Muscle layer of colon (tissue), 2 donors: ENCODE data around the gene NCOA5.

Experiments
- H3K27ac ChIP-seq: one replicate; pipeline ENCODE4 v1.7.0; 2013; ENCODE audit warnings: low read depth, mild to moderate bottlenecking, low read length, moderate library complexity
- H3K27me3 ChIP-seq, 2 donors: one replicate each; pipeline ENCODE4 v1.7.0; 2013; ENCODE audit warnings: low read length in 2 of 2, mild to moderate bottlenecking in 2 of 2; ENCODE audit not compliant: insufficient read depth in 2 of 2, control insufficient read depth in 1 of 2
- H3K36me3 ChIP-seq: one replicate; pipeline ENCODE4 v1.7.0; 2013; ENCODE audit warnings: mild to moderate bottlenecking, low read length; ENCODE audit not compliant: insufficient read depth
- H3K4me1 ChIP-seq: one replicate; pipeline ENCODE4 v1.7.0; 2013; ENCODE audit warnings: mild to moderate bottlenecking, low read length; ENCODE audit not compliant: insufficient read depth
- H3K4me3 ChIP-seq, 2 donors: one replicate each; pipeline ENCODE4 v1.7.0; 2013; ENCODE audit warnings: low read length in 2 of 2, low read depth in 1 of 2, mild to moderate bottlenecking in 1 of 2, moderate library complexity in 1 of 2
- H3K9ac ChIP-seq: one replicate; pipeline ENCODE4 v1.7.0; 2013; ENCODE audit warnings: low read length
- H3K9me3 ChIP-seq: one replicate; pipeline ENCODE4 v1.7.0; 2013; ENCODE audit warnings: mild to moderate bottlenecking, low read length
- donor health status: abdominal sarcoma.
- donor health status: Adenocarcinoma of cecum.

The NCOA5 gene

DNA sequence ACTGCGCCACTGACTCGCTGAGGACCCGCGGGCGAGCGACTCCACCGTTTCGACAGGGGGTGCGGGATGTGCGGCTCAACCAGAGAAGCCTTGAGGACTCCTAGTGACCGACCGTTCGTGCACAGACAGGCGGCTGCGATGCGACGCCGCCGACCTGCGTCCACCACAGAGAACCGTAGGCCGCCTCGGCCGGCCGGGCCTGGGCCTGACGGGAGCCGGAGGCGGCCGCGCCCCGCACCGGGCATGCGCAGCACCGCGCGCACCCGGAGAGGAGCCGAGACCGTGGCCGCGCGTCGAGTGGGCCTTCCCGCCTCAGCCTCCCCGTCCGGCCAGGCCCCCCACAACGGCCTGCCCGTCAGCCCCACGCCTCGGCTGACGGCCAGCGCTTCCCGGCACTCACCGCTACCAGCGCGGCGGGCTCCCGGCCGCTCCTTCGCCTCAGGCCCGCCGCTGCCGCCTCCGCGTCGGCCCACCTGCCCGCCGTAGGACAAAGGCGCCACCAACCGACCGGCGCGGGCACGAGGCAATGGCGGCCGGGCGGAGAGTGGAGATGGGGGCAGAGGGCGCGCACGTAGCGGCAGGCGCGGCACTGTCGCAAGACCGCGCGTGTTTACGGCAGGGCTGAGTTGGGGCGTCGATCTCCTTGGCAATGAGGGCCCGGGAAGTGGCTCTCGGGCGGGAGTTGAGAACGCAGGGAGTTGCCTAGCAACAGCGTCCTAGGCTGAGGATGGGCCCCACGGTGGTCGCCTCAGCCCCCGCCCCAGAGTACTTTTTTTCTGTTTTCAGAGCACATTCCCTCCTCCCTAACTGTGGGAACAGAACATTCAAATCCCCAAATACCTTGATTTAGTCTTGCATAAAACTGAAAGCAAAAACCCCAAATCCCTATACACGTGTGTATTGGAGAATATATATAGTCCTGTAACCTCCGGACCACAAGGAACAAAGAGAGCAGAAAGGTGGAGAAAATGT lies at the start of gene NCOA5:
Gene NCOA5 (minus strand): TSS at position 546 of the 972 bp plus-strand sequence. CDS start 10,538 bp downstream, outside the sequence.
- H3K4me3 ChIP-seq: peak within 1 kb of the TSS; percentile 52 to 77
- H3K9ac ChIP-seq: peak within 1 kb of the TSS; percentile 29
- H3K4me1 ChIP-seq: peaks cover 38% of the 10 kb centered on the region
- H3K27ac ChIP-seq: peak within 1 kb of the TSS; percentile 89
- H3K9me3 ChIP-seq: no peaks in the 10 kb centered on the region
- H3K36me3 ChIP-seq: no peaks in the 10 kb centered on the region
- H3K27me3 ChIP-seq: no peaks in the 10 kb centered on the region

DNA sequence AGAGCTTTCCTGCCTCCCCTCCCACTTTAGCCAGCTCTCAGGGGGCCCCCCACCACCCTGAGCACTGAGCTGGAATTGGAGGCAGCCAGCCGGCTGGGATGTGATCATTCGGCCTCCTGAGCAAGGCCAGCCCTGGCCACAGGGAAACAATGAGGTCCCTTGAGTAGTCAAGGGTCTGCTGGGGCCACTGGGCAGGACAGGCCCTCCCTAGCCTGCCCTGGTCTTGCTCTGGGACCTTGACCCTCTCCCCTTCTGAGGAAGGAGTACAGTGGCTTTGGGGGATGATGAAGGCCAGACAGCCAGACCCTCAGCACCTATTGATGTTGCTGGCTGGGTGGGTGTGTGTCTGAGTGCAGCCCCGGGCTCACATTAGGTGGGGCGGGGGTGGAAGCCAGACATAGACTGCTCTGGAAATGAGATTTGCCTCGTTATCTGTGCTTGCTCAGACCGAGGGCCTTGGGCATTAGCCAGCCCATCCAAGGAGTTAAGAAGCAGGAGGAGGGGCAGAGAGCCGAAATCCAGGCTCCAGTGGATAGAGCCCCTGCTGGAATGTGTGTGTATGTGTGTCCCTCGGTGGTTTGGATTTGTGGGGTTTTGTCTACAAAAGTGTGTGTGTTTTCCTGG lies 49.6 kb upstream of the NCOA5 start:
- H3K27ac ChIP-seq: no peak overlapping the region
- H3K4me3 ChIP-seq: no peak overlapping the region
- no peak overlapping the region for H3K9ac ChIP-seq
- peaks cover 16 to 48% of the 10 kb centered on the region in 2 donors for H3K27me3 ChIP-seq
- H3K4me1 ChIP-seq: no peaks in the 10 kb centered on the region
- no peaks in the 10 kb centered on the region for H3K9me3 ChIP-seq
- no peaks in the 10 kb centered on the region for H3K36me3 ChIP-seq

DNA sequence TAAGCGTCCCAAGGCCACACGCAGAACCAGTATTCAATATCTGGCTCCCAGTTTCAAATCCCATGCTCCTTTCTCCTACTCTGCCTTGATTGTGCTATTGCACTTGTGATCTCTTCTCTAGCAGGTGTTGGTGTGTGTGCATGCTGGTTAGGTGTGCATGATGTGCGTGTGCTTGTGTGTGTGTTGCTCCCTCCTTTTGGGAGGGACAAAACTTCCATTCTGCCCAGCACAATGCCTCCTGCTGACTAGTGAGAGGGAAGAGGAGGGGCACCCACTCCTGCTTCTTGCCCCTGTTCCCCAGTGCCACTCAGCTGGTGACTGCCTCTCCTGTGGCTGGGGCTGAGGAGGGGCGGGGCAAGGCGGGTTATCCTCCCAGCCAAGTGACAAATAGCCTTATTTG lies 48.1 kb upstream of the NCOA5 start:
- Histone ChIP-seq H3K4me3 (no peak overlapping the region), H3K9me3 (no peaks in the 10 kb centered on the region), H3K9ac (no peak overlapping the region), H3K36me3 (no peaks in the 10 kb centered on the region), H3K4me1 (no peaks in the 10 kb centered on the region), H3K27me3 (peaks cover 21 to 53% of the 10 kb centered on the region in 2 donors), H3K27ac (no peak overlapping the region)

DNA sequence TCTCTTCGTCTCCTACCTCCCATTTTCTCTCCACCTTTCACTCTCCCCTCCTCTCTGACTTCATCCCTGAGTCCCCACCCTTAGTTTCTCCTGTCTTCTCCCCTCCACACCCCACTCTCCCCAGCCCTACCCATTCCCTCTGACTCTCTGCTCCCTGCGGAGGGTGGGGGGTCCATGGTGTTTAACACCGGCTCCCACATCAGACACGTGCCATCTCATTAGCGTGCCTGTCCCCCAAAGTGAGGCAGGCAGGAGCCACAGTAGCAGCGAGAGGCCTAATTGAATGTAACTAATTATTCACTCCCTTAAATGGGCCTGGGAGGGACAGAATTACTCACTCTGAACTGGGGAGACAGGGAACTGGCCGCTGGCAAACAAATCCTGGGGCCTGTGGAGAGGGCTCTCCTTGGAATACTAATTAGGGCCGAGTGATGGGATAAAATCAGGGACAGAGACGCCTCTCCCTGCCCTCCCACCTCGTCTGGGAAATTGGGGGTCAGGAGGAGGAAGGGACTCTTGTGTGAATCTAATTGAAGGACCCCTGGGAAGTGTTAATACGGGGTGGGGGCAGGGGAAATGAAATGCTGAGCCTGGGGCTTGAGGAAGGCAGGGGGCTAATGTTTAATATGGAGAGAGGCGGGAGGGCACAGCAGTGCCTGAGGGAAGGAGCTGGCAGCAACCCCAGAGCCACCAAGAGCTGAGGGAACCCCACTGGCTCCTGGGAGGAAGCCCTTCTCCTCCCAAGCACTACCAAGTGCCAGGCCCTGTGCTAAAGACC lies 46.3 kb upstream of the NCOA5 start:
- Histone ChIP-seq H3K27ac (no peak overlapping the region), H3K27me3 (peaks cover 16 to 49% of the 10 kb centered on the region in 2 donors)

DNA sequence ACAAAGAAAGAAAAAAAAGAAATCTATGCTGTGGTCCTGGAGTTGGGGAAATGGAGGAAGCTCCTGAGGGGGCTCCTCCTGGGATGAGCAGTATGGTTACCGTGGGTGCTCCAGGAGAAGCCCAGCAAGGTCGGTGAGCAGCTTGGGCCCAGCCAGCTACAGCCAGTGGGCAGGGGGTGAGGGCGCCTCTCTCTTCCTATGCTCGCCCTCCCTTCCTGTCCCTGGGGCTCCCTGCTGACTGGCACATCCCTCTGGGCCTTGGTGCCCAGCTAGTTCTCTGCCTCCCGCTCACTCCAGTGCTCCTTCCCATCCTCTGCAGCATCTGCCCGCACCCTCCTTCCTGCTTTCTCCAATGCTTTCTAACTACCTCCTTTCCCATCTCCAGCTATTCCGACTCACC lies 45.0 kb upstream of the NCOA5 start:
- Histone ChIP-seq H3K36me3 (no peaks in the 10 kb centered on the region), H3K4me3 (no peak overlapping the region), H3K27me3 (peaks cover 10 to 41% of the 10 kb centered on the region in 2 donors), H3K9me3 (no peaks in the 10 kb centered on the region), H3K4me1 (no peaks in the 10 kb centered on the region), H3K27ac (no peak overlapping the region), H3K9ac (no peak overlapping the region)

More for the DNA sequence above, 46.3 kb upstream of the NCOA5 start:
- Histone ChIP-seq H3K36me3 (no peaks in the 10 kb centered on the region), H3K4me1 (no peaks in the 10 kb centered on the region), H3K9me3 (no peaks in the 10 kb centered on the region), H3K4me3 (no peak overlapping the region), H3K9ac (no peak overlapping the region)

DNA sequence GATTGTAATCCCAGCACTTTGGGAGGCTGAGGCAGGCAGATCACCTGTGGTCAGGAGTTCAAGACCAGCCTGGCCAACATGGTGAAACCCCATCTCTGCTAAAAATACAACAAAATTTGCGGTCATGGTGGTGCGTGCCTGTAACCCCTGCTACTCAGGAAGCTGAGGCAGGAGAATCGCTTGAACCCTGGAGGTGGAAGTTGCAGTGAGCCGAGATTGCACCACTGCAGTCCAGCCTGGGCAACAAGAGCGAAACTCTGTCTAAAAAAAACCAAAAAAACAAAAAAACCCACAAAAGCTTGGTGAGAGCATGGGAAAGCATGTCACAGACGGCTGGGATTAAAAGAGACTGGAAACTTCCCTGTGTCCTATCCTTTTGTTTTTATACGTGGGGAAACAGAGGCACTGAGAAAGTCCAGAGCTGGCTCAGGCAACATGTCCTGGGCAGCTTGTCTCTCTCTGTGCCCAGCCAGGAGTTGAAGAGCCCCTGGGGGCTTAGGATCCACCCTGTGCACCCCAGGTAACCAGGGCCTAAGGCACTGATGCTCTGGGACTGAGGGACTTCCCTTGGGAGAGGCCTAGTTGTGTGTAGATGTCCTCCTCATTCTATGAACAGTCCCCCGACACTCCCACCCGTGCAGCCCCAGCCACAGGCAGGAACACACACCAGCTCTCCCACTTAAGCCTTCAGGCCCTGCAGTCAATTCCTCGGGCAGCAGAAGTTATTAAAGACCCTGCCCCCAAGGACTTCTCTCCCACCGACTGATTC lies 44.3 kb upstream of the NCOA5 start:
- Histone ChIP-seq H3K9me3 (no peaks in the 10 kb centered on the region), H3K36me3 (no peaks in the 10 kb centered on the region), H3K9ac (no peak overlapping the region), H3K4me3 (no peak overlapping the region), H3K4me1 (no peaks in the 10 kb centered on the region), H3K27me3 (peaks cover 10 to 35% of the 10 kb centered on the region in 2 donors), H3K27ac (no peak overlapping the region)

DNA sequence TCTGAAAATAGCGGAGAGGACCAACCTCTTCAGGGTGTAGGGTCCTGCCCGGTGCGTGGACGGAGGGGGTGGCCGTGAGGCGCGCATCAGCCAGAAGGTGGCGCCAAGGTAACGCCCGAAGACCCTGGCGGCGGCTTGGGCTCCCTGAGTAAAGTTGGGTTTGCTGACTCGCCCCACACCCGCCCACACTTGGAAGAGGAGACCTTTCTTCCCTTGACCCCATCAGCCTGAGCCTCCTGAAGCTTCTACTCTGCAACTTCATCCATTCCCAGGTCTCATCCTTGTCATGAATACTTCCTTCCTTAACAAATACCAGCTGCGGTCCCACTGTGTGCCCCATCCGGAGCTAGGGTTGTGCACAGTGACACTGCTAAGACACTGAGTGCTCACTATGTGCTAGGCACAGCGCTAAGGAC lies 43.0 kb upstream of the NCOA5 start:
- no peak overlapping the region for H3K9ac ChIP-seq
- no peaks in the 10 kb centered on the region for H3K4me1 ChIP-seq
- no peak overlapping the region for H3K4me3 ChIP-seq

GRCh38 chr20:46131396-46131795 lies 41.6 kb upstream of the NCOA5 start:
- Histone ChIP-seq H3K27ac (no peak overlapping the region), H3K4me1 (no peaks in the 10 kb centered on the region), H3K4me3 (no peak overlapping the region), H3K27me3 (peaks cover 10 to 17% of the 10 kb centered on the region in 2 donors), H3K9me3 (no peaks in the 10 kb centered on the region), H3K36me3 (peaks cover 9% of the 10 kb centered on the region), H3K9ac (no peak overlapping the region)

More for the DNA sequence above, 43.0 kb upstream of the NCOA5 start:
- Histone ChIP-seq H3K36me3 (peaks cover under 1% of the 10 kb centered on the region), H3K27ac (no peak overlapping the region), H3K27me3 (peaks cover 10 to 21% of the 10 kb centered on the region in 2 donors), H3K9me3 (no peaks in the 10 kb centered on the region)

GRCh38 chr20:46130534-46130933 lies 40.8 kb upstream of the NCOA5 start:
- Histone ChIP-seq H3K9me3 (no peaks in the 10 kb centered on the region), H3K36me3 (peaks cover 14% of the 10 kb centered on the region), H3K4me3 (no peak overlapping the region), H3K4me1 (no peaks in the 10 kb centered on the region), H3K27ac (no peak overlapping the region), H3K9ac (no peak overlapping the region), H3K27me3 (peaks cover 8 to 10% of the 10 kb centered on the region in 2 donors)

DNA sequence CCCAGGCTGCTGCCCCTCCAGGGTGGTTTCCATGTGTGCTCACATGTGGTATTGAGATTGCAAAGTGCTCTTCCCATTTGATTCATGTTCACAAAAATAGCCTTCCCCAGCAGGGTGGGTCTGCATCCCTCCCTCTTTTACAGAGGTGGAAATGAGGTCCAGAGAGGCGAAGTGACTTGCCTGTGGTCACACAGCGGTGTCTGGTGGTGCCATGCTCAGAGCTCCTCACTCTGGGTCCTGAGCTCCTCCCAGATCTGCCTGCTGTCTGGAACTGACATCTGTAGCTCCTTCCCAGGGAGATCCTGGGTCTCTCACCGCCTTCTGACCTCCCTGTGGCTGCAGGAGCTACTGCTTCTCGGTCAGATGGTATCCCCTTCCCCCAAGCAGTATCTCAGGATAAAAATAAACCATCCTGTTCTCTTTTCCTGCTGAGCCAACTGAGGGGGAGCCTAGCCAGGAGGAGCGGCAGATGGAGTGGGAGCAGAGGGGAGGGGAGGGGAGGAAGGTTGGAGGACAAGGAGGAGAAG lies 40.3 kb upstream of the NCOA5 start:
- Histone ChIP-seq H3K4me3 (no peak overlapping the region), H3K27ac (no peak overlapping the region), H3K4me1 (no peaks in the 10 kb centered on the region), H3K9me3 (no peaks in the 10 kb centered on the region), H3K9ac (no peak overlapping the region), H3K27me3 (peaks cover 6 to 10% of the 10 kb centered on the region in 2 donors), H3K36me3 (peaks cover 14% of the 10 kb centered on the region)
